Measurements from ENCODE around the gene ZNF787.
A peak's percentile ranks its signal among the peaks of the same experiment; 100 is the strongest.
"Not testable (repeated sequence)": the region's sequence is repeated elsewhere in the genome, so short reads cannot be mapped to it uniquely, and the experiment has no call there.

ZNF787 gene

DNA sequence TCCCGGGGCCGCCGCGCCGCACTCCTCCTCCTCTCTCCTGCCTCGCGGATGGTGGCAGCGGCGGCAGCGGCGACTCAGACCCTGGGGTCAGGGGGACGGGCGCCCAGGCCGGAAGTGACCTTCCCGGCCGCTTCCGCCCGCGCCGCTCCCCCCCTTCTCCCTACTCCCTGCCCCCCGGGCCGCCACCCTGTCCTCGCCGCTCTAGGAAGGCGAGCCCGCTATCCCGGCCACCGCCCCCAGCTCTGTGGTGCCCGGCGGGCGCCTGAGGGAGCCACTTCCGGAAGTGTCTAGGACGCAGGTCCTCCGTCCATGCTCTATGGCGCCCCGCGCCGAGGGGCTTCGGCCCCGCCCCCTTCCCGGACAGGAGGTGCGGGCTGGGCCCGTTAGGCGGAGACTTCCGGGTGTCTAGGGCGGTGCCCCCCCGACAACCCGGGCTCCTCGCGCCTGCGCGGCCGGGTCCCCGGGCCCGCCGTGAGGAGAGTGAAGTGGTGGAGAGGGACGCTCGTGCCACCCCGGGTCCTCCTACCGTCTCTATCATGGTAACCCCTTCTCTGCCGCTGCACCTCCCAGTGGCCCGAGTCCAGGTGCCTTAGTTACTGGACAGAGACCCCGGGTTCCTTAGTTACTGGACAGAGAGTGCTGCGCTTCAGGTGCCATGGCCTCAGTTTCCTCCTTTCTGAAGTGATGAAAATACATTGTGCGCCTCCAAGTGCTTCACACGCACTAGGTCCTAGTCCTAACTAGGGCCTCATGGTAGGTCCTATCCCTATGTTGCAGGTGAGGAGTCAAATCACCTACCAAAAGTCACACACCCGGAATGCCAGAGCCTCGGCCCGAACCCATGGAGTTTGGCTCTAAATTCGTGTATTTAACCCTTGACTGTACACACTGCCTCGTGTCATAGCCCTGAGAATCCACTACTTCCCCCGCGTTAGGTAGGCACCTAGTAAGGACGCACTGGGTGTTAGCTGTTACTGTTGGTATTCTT is at the start of gene ZNF787:
Gene ZNF787, minus strand, starts transcription at position 116 of the 988 bp plus-strand sequence. CDS start 18,078 bp downstream, outside the sequence.
- peak; percentile 81 for DNase-seq

DNA sequence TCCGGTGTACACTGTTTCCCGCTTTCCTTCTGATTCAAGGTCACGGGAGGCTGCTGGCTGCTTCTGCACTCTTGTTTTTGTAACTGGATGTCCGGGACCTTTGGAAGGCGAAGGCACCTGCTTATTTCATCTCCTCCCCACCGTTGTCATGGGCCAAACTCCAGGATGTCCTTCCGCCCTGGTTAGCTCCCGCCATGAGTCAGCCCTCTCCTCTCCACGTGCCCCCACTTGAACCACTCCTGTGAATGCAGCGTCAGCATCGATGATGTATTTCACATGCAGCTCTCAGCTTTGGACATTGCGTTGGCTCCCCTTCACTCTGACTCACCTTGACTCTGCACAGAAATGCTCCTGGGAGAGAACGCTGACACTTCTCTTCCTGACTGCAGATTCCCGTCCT is 49.2 kb upstream of the ZNF787 start:
- DNase-seq: peak; percentile 87

DNA sequence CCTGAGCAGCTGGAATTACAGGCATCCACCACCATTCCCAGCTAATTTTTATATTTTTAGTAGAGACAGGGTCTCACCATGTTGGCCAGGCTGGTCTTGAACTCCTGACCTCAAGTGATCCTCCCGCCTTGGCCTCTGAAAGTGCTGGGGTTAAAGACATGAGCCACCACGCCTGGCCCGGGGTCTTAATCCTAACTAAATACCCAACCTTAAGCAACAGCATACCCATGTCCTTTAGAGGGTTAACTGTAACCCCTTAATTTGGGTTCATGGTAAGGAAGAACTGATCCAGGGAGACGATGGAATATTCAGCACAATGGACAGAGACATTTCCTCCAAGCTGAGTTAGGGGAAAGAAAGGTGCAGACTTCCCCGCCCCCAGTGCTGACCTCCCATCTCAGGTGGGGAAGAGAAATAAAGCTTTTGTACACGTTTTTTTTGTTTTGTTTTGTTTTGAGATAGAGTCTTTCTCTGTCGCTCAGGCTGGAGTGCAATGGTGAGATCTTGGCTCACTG is 46.0 kb upstream of the ZNF787 start:
- DNase-seq: no peak

GRCh38 chr19:56163097-56163496 is 42.0 kb upstream of the ZNF787 start:
- no peak for DNase-seq

GRCh38 chr19:56162258-56162657 is 41.2 kb upstream of the ZNF787 start:
- peak; percentile 14 for DNase-seq

- DNase-seq: no peak
Observed at GRCh38 chr19:56161534-56161933, 40.4 kb upstream of the ZNF787 start.

- no peak for DNase-seq
Observed at GRCh38 chr19:56159622-56160271, 38.7 kb upstream of the ZNF787 start.

GRCh38 chr19:56159009-56159559 is 38.0 kb upstream of the ZNF787 start:
- DNase-seq: peak; percentile 66

DNA sequence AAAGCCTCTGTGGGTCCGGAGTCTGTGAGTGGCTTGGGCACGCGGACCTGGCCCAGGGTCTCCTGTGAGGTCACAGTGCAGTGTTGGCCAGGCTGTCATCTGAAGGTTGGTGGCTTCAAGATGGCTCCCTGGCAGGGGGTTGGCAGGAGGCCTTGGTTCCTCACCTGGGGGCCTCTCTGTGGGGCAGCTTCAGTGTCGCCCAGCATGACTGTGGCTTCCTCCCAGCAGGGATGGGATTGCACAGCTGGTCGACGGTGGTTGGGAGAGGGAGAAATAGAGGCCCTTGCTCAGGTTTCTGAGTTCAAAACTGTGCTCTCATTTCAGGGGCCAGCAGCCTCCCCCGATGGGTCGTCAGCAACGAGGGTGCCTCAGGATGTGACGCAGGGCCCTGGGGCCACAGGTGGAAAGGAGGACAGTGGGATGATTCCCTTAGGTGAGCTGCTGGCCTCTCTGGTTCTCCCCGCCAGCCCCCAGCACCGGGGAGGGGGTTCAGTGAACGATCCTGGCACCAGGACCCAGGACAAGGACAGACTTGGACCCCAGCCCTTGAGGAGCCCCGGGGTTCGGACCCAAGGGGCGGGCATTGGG is 37.2 kb upstream of the ZNF787 start:
- no peak for DNase-seq

DNA sequence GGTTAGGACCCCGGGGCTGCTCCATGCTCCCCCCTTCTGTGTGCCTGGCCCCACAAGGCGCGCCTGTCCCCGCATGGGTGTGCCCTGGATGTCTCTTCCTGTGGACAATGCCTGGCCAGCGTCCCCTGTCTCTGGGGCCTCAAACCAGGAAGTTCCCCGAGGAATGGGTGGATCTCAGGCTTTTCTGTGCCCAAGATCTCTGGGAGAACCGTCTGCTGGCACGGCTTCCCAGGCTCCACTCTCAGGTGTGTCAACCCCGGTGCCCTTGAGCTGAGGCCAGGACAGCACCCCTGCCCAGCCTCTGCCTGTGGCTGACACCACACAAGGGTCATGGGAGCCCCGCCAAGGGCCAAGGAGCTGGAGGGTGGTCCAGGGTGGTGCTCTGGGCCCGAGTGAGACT is 35.7 kb upstream of the ZNF787 start:
- no peak for DNase-seq

- no peak for DNase-seq
Observed at GRCh38 chr19:56155124-56155687, 34.1 kb upstream of the ZNF787 start.

DNA sequence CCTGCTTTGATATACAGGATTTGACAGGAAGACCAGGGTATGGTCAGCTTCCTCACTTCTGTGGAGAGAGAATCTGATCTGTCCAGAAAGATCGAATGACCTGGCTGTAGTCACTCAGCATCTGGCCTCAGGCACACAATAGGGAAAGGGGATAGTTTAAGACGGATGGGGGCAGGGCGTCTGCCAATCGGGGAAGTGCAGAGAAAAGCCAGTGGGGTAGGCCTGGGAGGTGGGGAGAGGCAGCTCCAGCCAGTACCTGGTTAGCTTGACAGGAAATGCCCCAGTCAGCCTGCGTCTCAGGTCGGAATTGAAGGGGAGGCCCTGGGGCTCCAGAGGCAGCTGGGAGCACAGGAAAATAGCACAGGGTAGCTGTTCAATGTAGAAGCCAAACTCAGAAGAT is 32.4 kb upstream of the ZNF787 start:
- no peak for DNase-seq

- DNase-seq: no peak
Observed at GRCh38 chr19:56152644-56153043, 31.5 kb upstream of the ZNF787 start.

DNA sequence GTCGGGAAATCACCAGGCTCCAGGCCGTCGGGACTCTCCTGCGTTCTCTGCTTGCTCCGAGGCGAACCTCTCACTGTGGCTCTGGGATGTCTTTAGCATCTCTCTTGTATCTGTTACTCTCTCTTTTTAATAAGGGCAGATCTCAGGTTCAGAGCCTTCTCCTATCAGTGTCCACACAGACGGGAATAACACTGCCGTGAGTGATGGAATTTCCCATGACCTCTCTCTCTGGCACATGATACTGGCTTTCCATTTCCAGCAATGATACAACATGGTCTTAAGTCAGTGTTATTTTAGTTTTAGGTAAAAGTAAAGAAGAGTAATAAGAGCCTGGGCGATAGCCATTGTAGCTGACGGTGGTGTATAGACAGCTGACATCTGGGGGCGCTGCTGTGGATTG is 29.3 kb upstream of the ZNF787 start:
- DNase-seq: no peak

DNA sequence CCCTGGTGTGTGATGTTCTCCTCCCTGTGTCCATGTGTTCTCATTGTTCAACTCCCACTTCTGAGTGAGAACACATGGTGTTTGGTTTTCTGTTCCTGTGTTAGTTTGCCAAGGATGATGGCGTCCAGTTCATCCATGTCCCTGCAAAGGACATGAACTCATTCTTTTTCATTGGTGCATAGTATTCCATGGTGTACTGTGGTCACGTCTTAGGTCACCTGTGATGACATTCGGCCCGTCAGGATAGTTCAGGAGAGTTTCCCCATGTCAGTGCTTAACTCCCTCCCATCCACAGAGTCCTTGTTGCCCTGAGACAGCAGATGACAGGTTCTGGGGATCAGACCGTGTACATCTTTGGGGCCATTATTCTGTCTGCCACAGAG is 28.6 kb upstream of the ZNF787 start:
- no peak for DNase-seq

GRCh38 chr19:56148955-56149655 is 28.0 kb upstream of the ZNF787 start:
- not testable (repeated sequence) for DNase-seq

- no peak for DNase-seq
Observed at GRCh38 chr19:56148096-56148495, 27.0 kb upstream of the ZNF787 start.

DNA sequence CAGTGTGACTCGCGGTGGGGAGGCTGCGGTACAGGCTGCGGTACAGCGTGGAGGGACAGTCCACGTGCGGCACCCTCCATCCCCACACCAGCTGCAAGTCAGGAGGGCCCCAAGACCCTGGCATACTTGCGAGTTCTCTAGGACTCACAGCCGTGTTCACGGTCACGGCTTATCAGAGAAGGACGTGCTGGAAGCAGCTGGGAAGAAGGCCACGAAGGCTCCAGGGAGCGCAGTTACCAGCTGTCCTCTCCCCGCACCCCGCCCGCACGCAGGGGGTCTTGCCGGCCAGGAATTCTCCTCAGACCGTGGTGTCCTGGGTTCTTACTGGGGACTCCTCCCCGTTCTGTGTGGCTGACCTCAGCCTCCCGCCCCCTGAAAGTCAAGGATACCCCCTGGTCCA is 26.2 kb upstream of the ZNF787 start:
- no peak for DNase-seq

- no peak for DNase-seq
Observed at GRCh38 chr19:56146904-56147303, 25.8 kb upstream of the ZNF787 start.

GRCh38 chr19:56145698-56146097 is 24.6 kb upstream of the ZNF787 start:
- no peak for DNase-seq

DNA sequence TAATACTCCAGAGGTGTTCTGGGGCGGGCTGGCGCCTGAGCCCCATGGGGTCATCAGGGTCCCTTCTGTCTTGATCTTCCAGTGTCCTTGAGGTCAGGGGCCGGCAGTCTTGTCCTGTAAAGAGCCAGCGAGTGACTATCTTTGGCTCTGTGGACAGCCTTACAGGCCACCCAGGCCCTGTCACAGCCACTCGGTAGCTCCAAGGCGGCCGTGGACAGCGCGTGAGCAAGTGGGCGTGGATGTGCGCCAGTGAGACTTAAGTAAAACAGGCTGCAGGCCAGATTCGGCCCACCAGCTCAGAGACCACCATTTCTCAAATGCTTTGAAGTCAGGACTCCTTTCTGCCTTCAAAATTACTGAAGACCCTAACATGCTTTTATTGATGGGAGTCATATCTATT is 23.7 kb upstream of the ZNF787 start:
- no peak for DNase-seq

DNA sequence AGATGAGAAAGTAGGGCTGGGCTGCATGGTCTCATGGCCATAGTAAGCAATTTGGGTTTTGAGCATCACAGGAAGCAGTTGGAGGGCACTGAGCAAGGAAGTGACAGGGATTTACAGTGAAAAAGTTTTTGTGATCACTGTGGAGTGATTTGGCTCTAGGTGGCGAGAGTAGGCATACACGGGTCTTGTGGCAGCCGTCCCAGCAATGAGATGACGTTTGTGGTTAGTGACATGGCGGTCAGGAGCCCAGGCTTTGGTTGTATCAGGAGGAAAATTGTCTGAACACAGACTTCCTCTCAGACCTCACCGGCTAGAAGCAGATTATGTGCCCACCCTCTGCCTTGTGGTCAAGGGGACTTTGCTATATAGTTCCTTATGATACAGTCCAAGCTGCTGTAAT is 23.3 kb upstream of the ZNF787 start:
- no peak for DNase-seq
